GM10248 (cell line): Measurements from ENCODE around the gene CHRM2.

Experiments
- CTCF ChIA-PET: fragments of 300-600 bp; sonication (Branson Sonifier 250); formaldehyde crosslinking; extraction: SDS; loops from one replicate; lab custom pipeline; 2021; ENCODE audit warnings: antibody characterized with exemption; lab: Yijun Ruan, JAX
- POLR2A ChIA-PET: fragments of 350-650 bp; sonication (Branson Sonifier 250); formaldehyde crosslinking; extraction: SDS; loops from one replicate; lab custom pipeline; 2020; ENCODE audit warnings: antibody characterized with exemption; lab: Yijun Ruan, JAX
- DNase-seq: peaks from one replicate; pipeline ENCODE4 v3.0.0; 2012; ENCODE audit errors: extremely low spot score
- CTCF ChIP-seq: IDR thresholded peaks from 2 replicates; pipeline ENCODE4 v1.5.1; 2012; ENCODE audit warnings: mild to moderate bottlenecking, low read depth; ENCODE audit errors: extremely low read depth, missing control alignments, control extremely low read depth

CHRM2 gene

GRCh38 chr7:137009404-137009803 lies 141.0 kb downstream of the CHRM2 start:
- POLR2A ChIA-PET, result no interaction called here
- CTCF ChIA-PET, result no interaction called here
- no peak for DNase-seq
- no peak for TF ChIP-seq CTCF

GRCh38 chr7:137015015-137015414 lies 146.6 kb downstream of the CHRM2 start:
- ChIA-PET CTCF (no interaction called here), POLR2A (no interaction called here)
- no peak for DNase-seq
- TF ChIP-seq CTCF, result no peak

- POLR2A ChIA-PET, result no interaction called here
- CTCF ChIA-PET, result interaction anchor here (1.9 kb wide), 1 partner anchor 11 kb away, joined by 5 read pairs; no protein-coding TSS in a partner anchor
- TF ChIP-seq CTCF, result no peak
- DNase-seq, result no peak
These were observed 148.8 kb downstream of the CHRM2 start for GRCh38 chr7:137017221-137017620.

GRCh38 chr7:137018468-137018867 lies 150.0 kb downstream of the CHRM2 start:
- POLR2A ChIA-PET, result no interaction called here
- DNase-seq, result no peak

GRCh38 chr7:137020351-137020750 lies 151.9 kb downstream of the CHRM2 start:
- CTCF ChIA-PET, result no interaction called here

More at GRCh38 chr7:137018468-137018867, 150.0 kb downstream of the CHRM2 start:
- CTCF ChIA-PET, result no interaction called here
- TF ChIP-seq CTCF, result no peak

GRCh38 chr7:137025469-137026175 lies 157.2 kb downstream of the CHRM2 start:
- TF ChIP-seq CTCF, result no peak
- ChIA-PET POLR2A (no interaction called here), CTCF (no interaction called here)
- DNase-seq, result no peak

More at GRCh38 chr7:137020351-137020750, 151.9 kb downstream of the CHRM2 start:
- no peak for TF ChIP-seq CTCF
- DNase-seq, result no peak
- POLR2A ChIA-PET, result no interaction called here
